T-helper 1 cell treated with Interleukin-12 subunit alpha and Interleukin-12 subunit beta and Interleukin-4 antibody, amounts not matched to agents 30 μg/mL and 1 μg/mL, for 36 hours (primary cell): ENCODE data around the gene MEDAG.

Experiments used
- H3K27ac Mint-ChIP-seq: one replicate; pipeline ENCODE4 v1.8.0; 2021; ENCODE audit warnings: mild to moderate bottlenecking, mixed read lengths
- H3K27me3 Mint-ChIP-seq: one replicate; pipeline ENCODE4 v1.8.0; 2021; ENCODE audit warnings: low read depth, mixed read lengths
- H3K36me3 Mint-ChIP-seq: one replicate; pipeline ENCODE4 v1.8.0; 2021; ENCODE audit warnings: low read depth, mixed read lengths
- H3K4me1 Mint-ChIP-seq: one replicate; pipeline ENCODE4 v1.8.0; 2021; ENCODE audit warnings: low read depth, mixed read lengths
- H3K4me3 Mint-ChIP-seq: one replicate; pipeline ENCODE4 v1.8.0; 2021; ENCODE audit warnings: mild to moderate bottlenecking, moderate library complexity, mixed read lengths
- H3K9me3 Mint-ChIP-seq: one replicate; pipeline ENCODE4 v1.8.0; 2021; ENCODE audit warnings: mixed read lengths

Gene MEDAG

GRCh38 chr13:30932481-30933353, 26.6 kb downstream of the MEDAG start, which contains the start of gene TEX26:
Gene TEX26, plus strand, starts transcription at chr13:30932656. Its CDS starts 60 bp downstream, at chr13:30932716.
- H3K27me3 Mint-ChIP-seq, result peaks cover 44% of the 10 kb centered on the region
- no peaks in the 10 kb centered on the region for H3K4me1 Mint-ChIP-seq
- H3K36me3 Mint-ChIP-seq, result no peaks in the 10 kb centered on the region
- no peak within 1 kb of the TSS for H3K27ac Mint-ChIP-seq
- H3K4me3 Mint-ChIP-seq, result no peak within 1 kb of the TSS
- H3K9me3 Mint-ChIP-seq, result no peaks in the 10 kb centered on the region

- no peak overlapping the region for H3K4me3 Mint-ChIP-seq
- H3K4me1 Mint-ChIP-seq, result no peaks in the 10 kb centered on the region
- H3K27ac Mint-ChIP-seq, result no peak overlapping the region
- H3K27me3 Mint-ChIP-seq, result peaks cover 42% of the 10 kb centered on the region
- H3K9me3 Mint-ChIP-seq, result no peaks in the 10 kb centered on the region
- H3K36me3 Mint-ChIP-seq, result no peaks in the 10 kb centered on the region
Observed at GRCh38 chr13:30933354-30933670, 27.2 kb downstream of the MEDAG start.

DNA sequence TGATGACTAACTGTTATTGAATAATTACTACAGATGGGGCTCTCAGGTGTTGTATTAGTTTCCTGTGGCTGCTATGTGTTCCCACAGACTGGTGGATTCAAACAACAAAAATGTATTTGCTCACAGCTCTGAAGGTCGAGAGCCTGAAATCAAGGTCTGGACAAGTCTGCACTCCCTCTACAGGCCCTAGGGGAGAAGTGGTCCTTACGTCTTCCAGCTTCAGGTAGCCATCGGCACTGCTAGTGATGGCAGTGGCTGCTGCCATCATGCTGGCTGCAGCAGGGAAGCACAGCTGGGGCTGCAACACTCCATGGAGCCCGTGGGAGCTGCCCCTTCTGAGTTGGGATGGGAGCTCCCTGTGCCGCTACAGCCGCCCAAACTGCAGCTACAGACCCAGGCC, 28.3 kb downstream of the MEDAG start:
- H3K4me1 Mint-ChIP-seq, result no peaks in the 10 kb centered on the region
- no peaks in the 10 kb centered on the region for H3K9me3 Mint-ChIP-seq
- peaks cover 32% of the 10 kb centered on the region for H3K27me3 Mint-ChIP-seq
- no peak overlapping the region for H3K27ac Mint-ChIP-seq
- no peaks in the 10 kb centered on the region for H3K36me3 Mint-ChIP-seq
- H3K4me3 Mint-ChIP-seq, result no peak overlapping the region

- Mint-ChIP-seq H3K4me1 (no peaks in the 10 kb centered on the region), H3K36me3 (no peaks in the 10 kb centered on the region), H3K27me3 (peaks cover 28% of the 10 kb centered on the region), H3K9me3 (no peaks in the 10 kb centered on the region), H3K27ac (no peak overlapping the region), H3K4me3 (no peak overlapping the region)
Observed at GRCh38 chr13:30934803-30935202, 28.7 kb downstream of the MEDAG start.

GRCh38 chr13:30936971-30937370, 30.9 kb downstream of the MEDAG start:
- Mint-ChIP-seq H3K9me3 (no peaks in the 10 kb centered on the region), H3K27ac (no peak overlapping the region), H3K4me1 (no peaks in the 10 kb centered on the region), H3K36me3 (no peaks in the 10 kb centered on the region), H3K4me3 (no peak overlapping the region), H3K27me3 (peaks cover 12% of the 10 kb centered on the region)

- no peaks in the 10 kb centered on the region for H3K36me3 Mint-ChIP-seq
- no peak overlapping the region for H3K27ac Mint-ChIP-seq
- H3K4me3 Mint-ChIP-seq, result no peak overlapping the region
- peaks cover 6% of the 10 kb centered on the region for H3K9me3 Mint-ChIP-seq
- peaks cover 34% of the 10 kb centered on the region for H3K27me3 Mint-ChIP-seq
- H3K4me1 Mint-ChIP-seq, result no peaks in the 10 kb centered on the region
Observed at GRCh38 chr13:30943881-30944280, 37.8 kb downstream of the MEDAG start.

- peaks cover 45% of the 10 kb centered on the region for H3K27me3 Mint-ChIP-seq
Observed at GRCh38 chr13:30957258-30957943, 51.3 kb downstream of the MEDAG start.

GRCh38 chr13:30959678-30960077, 53.6 kb downstream of the MEDAG start:
- Mint-ChIP-seq H3K4me3 (no peak overlapping the region), H3K27ac (no peak overlapping the region), H3K9me3 (peaks cover 12% of the 10 kb centered on the region), H3K4me1 (no peaks in the 10 kb centered on the region), H3K36me3 (no peaks in the 10 kb centered on the region), H3K27me3 (peaks cover 45% of the 10 kb centered on the region)

More at GRCh38 chr13:30957258-30957943, 51.3 kb downstream of the MEDAG start:
- no peaks in the 10 kb centered on the region for H3K36me3 Mint-ChIP-seq
- peaks cover 12% of the 10 kb centered on the region for H3K9me3 Mint-ChIP-seq
- no peak overlapping the region for H3K27ac Mint-ChIP-seq
- H3K4me3 Mint-ChIP-seq, result no peak overlapping the region
- no peaks in the 10 kb centered on the region for H3K4me1 Mint-ChIP-seq

DNA sequence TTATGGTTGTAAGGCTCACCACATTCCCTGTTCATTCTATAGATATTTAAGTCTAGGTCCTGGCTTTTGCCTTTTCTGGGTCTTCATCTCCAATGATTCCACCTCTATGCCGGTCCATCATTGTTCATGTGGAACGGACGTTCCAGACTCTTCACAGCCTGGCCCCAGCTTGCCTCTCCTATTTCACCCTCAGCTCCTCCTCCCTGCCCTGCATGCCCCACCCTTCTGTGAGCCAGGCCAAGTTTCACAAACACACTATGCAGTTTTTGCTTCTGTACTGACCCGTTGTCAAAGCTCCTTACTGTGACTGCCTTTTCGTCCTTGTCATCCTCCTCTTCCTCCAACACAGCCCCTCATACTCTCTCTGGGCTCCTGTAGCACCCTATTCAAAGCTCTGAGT, 57.7 kb downstream of the MEDAG start:
- no peaks in the 10 kb centered on the region for H3K36me3 Mint-ChIP-seq
- H3K4me3 Mint-ChIP-seq, result no peak overlapping the region
- no peak overlapping the region for H3K27ac Mint-ChIP-seq
- peaks cover 46% of the 10 kb centered on the region for H3K27me3 Mint-ChIP-seq
- peaks cover 6% of the 10 kb centered on the region for H3K9me3 Mint-ChIP-seq
- no peaks in the 10 kb centered on the region for H3K4me1 Mint-ChIP-seq

- Mint-ChIP-seq H3K36me3 (no peaks in the 10 kb centered on the region), H3K4me1 (no peaks in the 10 kb centered on the region), H3K4me3 (no peak overlapping the region), H3K9me3 (no peaks in the 10 kb centered on the region), H3K27ac (no peak overlapping the region), H3K27me3 (peaks cover 43% of the 10 kb centered on the region)
Observed at GRCh38 chr13:30965380-30965779, 59.3 kb downstream of the MEDAG start.

DNA sequence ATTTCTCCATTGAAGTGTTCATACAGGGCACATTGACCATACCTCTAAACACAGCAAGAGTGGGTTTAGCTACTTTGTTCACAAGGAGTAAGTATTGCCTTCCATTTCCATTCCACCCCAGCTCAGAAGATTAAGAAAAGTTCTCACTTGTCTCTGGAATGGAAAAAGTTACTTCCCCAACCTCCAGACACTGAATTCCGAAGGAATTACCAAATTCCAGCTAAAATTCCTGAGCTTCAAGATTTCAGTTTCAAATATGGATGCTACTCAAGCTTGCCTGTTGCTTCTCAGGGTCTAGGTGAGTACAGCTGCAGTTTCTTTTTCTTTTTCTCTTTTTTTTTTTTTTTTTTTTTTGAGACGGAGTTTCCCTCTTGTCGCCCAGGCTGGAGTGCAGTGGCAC, 60.0 kb downstream of the MEDAG start:
- H3K9me3 Mint-ChIP-seq, result no peaks in the 10 kb centered on the region
- no peaks in the 10 kb centered on the region for H3K4me1 Mint-ChIP-seq
- H3K27me3 Mint-ChIP-seq, result peaks cover 42% of the 10 kb centered on the region
- no peak overlapping the region for H3K27ac Mint-ChIP-seq
- H3K4me3 Mint-ChIP-seq, result no peak overlapping the region
- no peaks in the 10 kb centered on the region for H3K36me3 Mint-ChIP-seq

- H3K36me3 Mint-ChIP-seq, result no peaks in the 10 kb centered on the region
- peaks cover 42% of the 10 kb centered on the region for H3K27me3 Mint-ChIP-seq
- H3K4me3 Mint-ChIP-seq, result no peak overlapping the region
- no peak overlapping the region for H3K27ac Mint-ChIP-seq
- H3K9me3 Mint-ChIP-seq, result no peaks in the 10 kb centered on the region
- H3K4me1 Mint-ChIP-seq, result no peaks in the 10 kb centered on the region
Observed at GRCh38 chr13:30968846-30969245, 62.8 kb downstream of the MEDAG start.

- Mint-ChIP-seq H3K4me3 (no peak overlapping the region), H3K36me3 (no peaks in the 10 kb centered on the region), H3K27me3 (peaks cover 42% of the 10 kb centered on the region), H3K9me3 (no peaks in the 10 kb centered on the region), H3K27ac (no peak overlapping the region), H3K4me1 (no peaks in the 10 kb centered on the region)
Observed at GRCh38 chr13:30971575-30971974, 65.5 kb downstream of the MEDAG start.

- Mint-ChIP-seq H3K4me1 (no peaks in the 10 kb centered on the region), H3K27me3 (peaks cover 40% of the 10 kb centered on the region), H3K27ac (no peak overlapping the region)
Observed at GRCh38 chr13:30972888-30973377, 66.9 kb downstream of the MEDAG start.

GRCh38 chr13:30974350-30974749, 68.3 kb downstream of the MEDAG start:
- Mint-ChIP-seq H3K27ac (no peak overlapping the region), H3K27me3 (peaks cover 38% of the 10 kb centered on the region), H3K4me1 (no peaks in the 10 kb centered on the region), H3K9me3 (no peaks in the 10 kb centered on the region), H3K36me3 (no peaks in the 10 kb centered on the region), H3K4me3 (no peak overlapping the region)

More at GRCh38 chr13:30972888-30973377, 66.9 kb downstream of the MEDAG start:
- no peak overlapping the region for H3K4me3 Mint-ChIP-seq
- H3K9me3 Mint-ChIP-seq, result no peaks in the 10 kb centered on the region
- H3K36me3 Mint-ChIP-seq, result no peaks in the 10 kb centered on the region
